ENCODE measurements around the gene KAT6B.

GRCh38 chr10:74891053-74891452 lies 64.7 kb downstream of the KAT6B start:
- no peak for TF ChIP-seq CTCF (IDR thresholded peaks at IDR 0.05)
- no peak for TF ChIP-seq POLR2A (IDR thresholded peaks at IDR 0.05)
- TF ChIP-seq EP300 (IDR thresholded peaks at IDR 0.05) = no peak

All from stomach (tissue), 4 donors.